A673 (cell line): ENCODE results near the gene PALLD. TPM values are rescaled to one million over a fixed set of nuclear protein-coding genes. Genes with fewer than 3 reads are reported as not detected.

ENCODE experiments used
- BruUV-seq: library from RNA; stranded (reverse); fragments of 400-500 nt; replicated peaks from 2 replicates; lab custom pipeline; 2021; lab: Mats Ljungman, UMichigan
- CTCF ChIA-PET: fragments of 300-600 bp; sonication (Branson Sonifier 250); formaldehyde crosslinking; loops from one replicate; lab custom pipeline; 2022; ENCODE audit warnings: antibody characterized with exemption; lab: Charles Lee
- POLR2A ChIA-PET: fragments of 300-600 bp; sonication (Branson Sonifier 250); formaldehyde crosslinking; loops from one replicate; lab custom pipeline; 2022; ENCODE audit warnings: antibody characterized with exemption; ENCODE audit not compliant: low non-redundant PET; lab: Charles Lee
- DNase-seq: peaks from one replicate; pipeline ENCODE4 v3.0.0-alpha.2; 2015; ENCODE audit warnings: low spot score
- H3K27ac ChIP-seq: fragments of 200-600 bp; sonication (generic); 2 replicates; pipeline ENCODE4 v1.5.1; 2016; ENCODE audit warnings: mixed run types, low read depth, mild to moderate bottlenecking, mixed read lengths, antibody characterized with exemption, low read length; ENCODE audit not compliant: poor library complexity, severe bottlenecking
- H3K27me3 ChIP-seq: fragments of 200-600 bp; sonication (generic); replicated peaks from 2 replicates; pipeline ENCODE4 v1.6.1; 2017; ENCODE audit warnings: mixed run types, low read depth, mild to moderate bottlenecking, mixed read lengths, antibody characterized with exemption, low read length; ENCODE audit not compliant: insufficient read depth, poor library complexity
- H3K36me3 ChIP-seq: fragments of 200-600 bp; sonication (generic); 2 replicates; pipeline ENCODE4 v1.6.1; 2016; ENCODE audit warnings: mixed run types, mild to moderate bottlenecking, mixed read lengths, antibody characterized with exemption, low read length; ENCODE audit not compliant: insufficient read depth, poor library complexity, severe bottlenecking
- H3K4me1 ChIP-seq: fragments of 200-600 bp; sonication (generic); 2 replicates; pipeline ENCODE4 v1.6.1; 2017; ENCODE audit warnings: mixed run types, mild to moderate bottlenecking, mixed read lengths, antibody characterized with exemption, low read length; ENCODE audit not compliant: insufficient read depth, poor library complexity, severe bottlenecking
- H3K4me3 ChIP-seq: fragments of 200-600 bp; sonication (generic); 2 replicates; pipeline ENCODE4 v1.5.1; 2016; ENCODE audit warnings: low read depth, mixed run types, mild to moderate bottlenecking, mixed read lengths, low read length; ENCODE audit not compliant: poor library complexity, severe bottlenecking
- H3K9me3 ChIP-seq: fragments of 200-600 bp; sonication (generic); 2 replicates; pipeline ENCODE4 v1.6.1; 2016; ENCODE audit warnings: mixed run types, low read depth, mild to moderate bottlenecking, mixed read lengths, antibody characterized with exemption, low read length; ENCODE audit not compliant: poor library complexity, severe bottlenecking
- CTCF ChIP-seq: fragments of 300-800, 200-600 bp; sonication (generic); conservative IDR thresholded peaks from 2 replicates; pipeline ENCODE4 v1.5.1; 2017; ENCODE audit warnings: low read depth, mild to moderate bottlenecking, antibody characterized with exemption, low read length, moderate library complexity, mixed read lengths
- EZH2 ChIP-seq: fragments of 200-600 bp; sonication (generic); IDR thresholded peaks from 2 replicates; pipeline ENCODE4 v1.6.1; 2017; ENCODE audit warnings: borderline replicate concordance, low read depth, mild to moderate bottlenecking, mixed read lengths, antibody characterized with exemption, low read length; ENCODE audit not compliant: poor library complexity, severe bottlenecking
- intact Hi-C: fragments of 100-400 bp; cut with micrococcal nuclease; formaldehyde crosslinking; loops from one replicate; pipeline ENCODE4 v1.10.0; 2022; ENCODE audit not compliant: unreplicated experiment
- total RNA-seq: library from RNA; stranded (reverse); gene quantifications from 2 replicates; pipeline ENCODE4 v1.2.3, GENCODE V29; 2021

The PALLD gene
- total RNA-seq, 1 experiment from 2014 or later = 44.1 TPM

- Histone ChIP-seq H3K9me3 (no peaks in the 10 kb centered on the region), H3K4me1 (peaks cover 82% of the 10 kb centered on the region), H3K27me3 (no peaks in the 10 kb centered on the region), H3K36me3 (no peaks in the 10 kb centered on the region), H3K4me3 (peak overlapping the region; percentile 16), H3K27ac (peak overlapping the region; percentile 48)
- DNase-seq = peak; percentile 92
- BruUV-seq = no TSS peak
- TF ChIP-seq CTCF (no peak), EZH2 (no peak)
- ChIA-PET POLR2A (interaction anchor here (0.6 to 0.7 kb wide), 4 partner anchors 41 to 362 kb away, joined by 3 to 11 read pairs (median 5); partner anchors contain the start of gene CBR4), CTCF (interaction anchor here (1.6 kb wide), 1 partner anchor 62 kb away, joined by 10 read pairs; no protein-coding TSS in a partner anchor)
- intact Hi-C loops = no loop called here
Observed at GRCh38 chr4:168647646-168648375, 151.0 kb downstream of the PALLD start.

- TF ChIP-seq EZH2 (no peak), CTCF (no peak)
- no peaks in the 10 kb centered on the region for H3K36me3 ChIP-seq
- H3K9me3 ChIP-seq = no peaks in the 10 kb centered on the region
- H3K27ac ChIP-seq = peak overlapping the region; percentile 48
- POLR2A ChIA-PET = interaction anchor here (0.6 to 0.7 kb wide), 2 partner anchors 40 to 42 kb away, joined by 3 to 11 read pairs; no protein-coding TSS in a partner anchor
- CTCF ChIA-PET = interaction anchor here (1.6 kb wide), 1 partner anchor 63 kb away, joined by 10 read pairs; no protein-coding TSS in a partner anchor
- intact Hi-C loops = no loop called here
- BruUV-seq = no TSS peak
- no peak for DNase-seq
- peaks cover 80% of the 10 kb centered on the region for H3K4me1 ChIP-seq
- peak overlapping the region; percentile 16 for H3K4me3 ChIP-seq
- H3K27me3 ChIP-seq = no peaks in the 10 kb centered on the region
Observed at GRCh38 chr4:168648494-168648893, 151.6 kb downstream of the PALLD start.

- peaks cover 76% of the 10 kb centered on the region for H3K4me1 ChIP-seq
- ChIA-PET CTCF (no interaction called here), POLR2A (no interaction called here)
- peak overlapping the region; percentile 16 for H3K4me3 ChIP-seq
- no peaks in the 10 kb centered on the region for H3K36me3 ChIP-seq
- intact Hi-C loops = no loop called here
- peak overlapping the region; percentile 48 for H3K27ac ChIP-seq
- BruUV-seq = no TSS peak
- DNase-seq = peak; percentile 46
- TF ChIP-seq EZH2 (no peak), CTCF (no peak)
- no peaks in the 10 kb centered on the region for H3K27me3 ChIP-seq
- no peaks in the 10 kb centered on the region for H3K9me3 ChIP-seq
Observed at GRCh38 chr4:168648929-168649328, 152.1 kb downstream of the PALLD start.
